Transverse colon (tissue), 4 donors: ENCODE measurements around the gene ZFHX2.

Source experiments
- EP300 ChIP-seq: sonication (generic); formaldehyde crosslinking; IDR thresholded peaks from one replicate; pipeline ENCODE4 v1.6.1; 2017; ENCODE audit warnings: antibody characterized with exemption, low read depth
- POLR2AphosphoS5 ChIP-seq, 3 donors: sonication (generic); formaldehyde crosslinking; IDR thresholded peaks; one replicate each; pipeline ENCODE4 v1.6.1; 2016; ENCODE audit warnings: antibody characterized with exemption in 3 of 3
- TF ChIP-seq, protein P1 (sequence below), 5 experiments: fragments of 200-600 bp in 3 of 5; fragments of 450-650 bp in 2 of 5; sonication (generic) in 3 of 5; IDR thresholded peaks; 1 replicate in 2 of 5; 2 replicates in 3 of 5; pipeline ENCODE4 v1.5.1; 2016 to 2017; ENCODE audit warnings: antibody characterized with exemption in 5 of 5, inconsistent platforms in 3 of 5, mild to moderate bottlenecking in 2 of 5, moderate library complexity in 1 of 5

DNA sequence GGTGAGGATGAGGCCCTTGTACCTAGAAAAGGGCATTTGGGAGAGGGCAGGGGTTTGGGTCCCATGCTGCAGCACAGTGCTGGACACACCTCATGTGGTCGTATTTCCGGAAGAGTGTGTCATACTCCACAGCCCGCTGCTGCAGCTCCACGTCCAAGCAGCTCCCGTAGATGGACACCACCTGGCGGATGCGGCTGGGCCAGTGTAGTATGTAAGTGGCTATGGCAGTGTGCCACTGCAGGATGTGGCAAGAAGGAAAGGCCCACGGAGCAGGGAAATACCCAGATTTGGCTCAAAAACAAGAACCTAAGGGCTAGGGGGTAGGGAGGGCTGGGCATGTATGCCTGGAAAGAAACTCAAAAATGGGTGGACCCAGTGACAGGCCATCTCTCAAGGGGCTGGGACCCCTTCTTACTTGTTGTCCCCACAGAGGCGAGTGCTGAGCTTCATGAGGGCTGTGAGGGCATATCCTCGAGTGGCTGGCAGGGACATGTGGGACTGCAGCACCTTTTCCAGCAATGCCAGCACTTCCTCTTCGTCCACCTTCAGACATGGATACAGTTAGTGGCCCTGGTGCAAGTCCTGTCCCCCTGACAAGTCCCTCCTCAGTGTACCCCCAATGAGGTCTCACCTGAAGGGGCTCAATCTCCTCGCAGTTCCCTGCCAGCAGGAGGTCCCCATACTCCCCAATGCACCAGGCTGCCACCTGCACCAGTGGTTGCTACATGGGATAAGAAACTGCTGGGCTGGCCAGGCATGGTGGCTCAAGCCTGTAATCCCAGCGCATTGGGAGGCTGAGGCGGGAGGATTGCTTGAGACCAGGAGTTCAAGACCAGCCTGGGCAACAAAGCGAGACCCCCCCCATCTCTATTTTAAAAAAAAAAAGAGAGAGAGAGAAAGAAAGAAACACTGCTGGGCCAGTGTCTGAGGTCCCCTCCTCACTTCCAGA, 10.6 kb upstream of the ZFHX2 start:
- TF ChIP-seq, protein P1, sequence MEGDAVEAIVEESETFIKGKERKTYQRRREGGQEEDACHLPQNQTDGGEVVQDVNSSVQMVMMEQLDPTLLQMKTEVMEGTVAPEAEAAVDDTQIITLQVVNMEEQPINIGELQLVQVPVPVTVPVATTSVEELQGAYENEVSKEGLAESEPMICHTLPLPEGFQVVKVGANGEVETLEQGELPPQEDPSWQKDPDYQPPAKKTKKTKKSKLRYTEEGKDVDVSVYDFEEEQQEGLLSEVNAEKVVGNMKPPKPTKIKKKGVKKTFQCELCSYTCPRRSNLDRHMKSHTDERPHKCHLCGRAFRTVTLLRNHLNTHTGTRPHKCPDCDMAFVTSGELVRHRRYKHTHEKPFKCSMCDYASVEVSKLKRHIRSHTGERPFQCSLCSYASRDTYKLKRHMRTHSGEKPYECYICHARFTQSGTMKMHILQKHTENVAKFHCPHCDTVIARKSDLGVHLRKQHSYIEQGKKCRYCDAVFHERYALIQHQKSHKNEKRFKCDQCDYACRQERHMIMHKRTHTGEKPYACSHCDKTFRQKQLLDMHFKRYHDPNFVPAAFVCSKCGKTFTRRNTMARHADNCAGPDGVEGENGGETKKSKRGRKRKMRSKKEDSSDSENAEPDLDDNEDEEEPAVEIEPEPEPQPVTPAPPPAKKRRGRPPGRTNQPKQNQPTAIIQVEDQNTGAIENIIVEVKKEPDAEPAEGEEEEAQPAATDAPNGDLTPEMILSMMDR (IDR thresholded peaks at IDR 0.05): no peak
- TF ChIP-seq EP300 (no peak), POLR2AphosphoS5 (IDR thresholded peaks at IDR 0.05) (no peak)
